Ishikawa (cell line): Measurements from ENCODE around the gene TMEM62.

Experiments used
- CEBPB ChIP-seq: IDR thresholded peaks from 2 replicates; pipeline ENCODE4 v1.6.1; 2012
- CREB1 ChIP-seq: IDR thresholded peaks from 2 replicates; pipeline ENCODE4 v1.6.1; 2012; ENCODE audit warnings: low read depth
- EGR1 ChIP-seq: IDR thresholded peaks from 2 replicates; pipeline ENCODE4 v1.6.1; 2012
- EP300 ChIP-seq: IDR thresholded peaks from 2 replicates; pipeline ENCODE4 v1.6.1; 2012; ENCODE audit warnings: borderline replicate concordance
- FOXM1 ChIP-seq: IDR thresholded peaks from 2 replicates; pipeline ENCODE4 v1.6.1; 2012; ENCODE audit warnings: low read depth, borderline replicate concordance
- MAX ChIP-seq: IDR thresholded peaks from 2 replicates; pipeline ENCODE4 v1.6.1; 2012
- NFIC ChIP-seq: IDR thresholded peaks from 2 replicates; pipeline ENCODE4 v1.6.1; 2012
- RAD21 ChIP-seq: IDR thresholded peaks from 2 replicates; pipeline ENCODE4 v1.6.1; 2012; ENCODE audit warnings: low read depth
- REST ChIP-seq: IDR thresholded peaks from 2 replicates; pipeline ENCODE4 v1.6.1; 2012; ENCODE audit warnings: low read depth, mild to moderate bottlenecking
- TAF1 ChIP-seq: IDR thresholded peaks from 2 replicates; pipeline ENCODE4 v1.6.1; 2012; ENCODE audit warnings: low read depth, mild to moderate bottlenecking
- TCF12 ChIP-seq: IDR thresholded peaks from 2 replicates; pipeline ENCODE4 v1.6.1; 2012; ENCODE audit warnings: low read depth
- TEAD4 ChIP-seq: IDR thresholded peaks from 2 replicates; pipeline ENCODE4 v1.6.1; 2012
- USF1 ChIP-seq: IDR thresholded peaks from 2 replicates; pipeline ENCODE4 v1.6.1; 2012
- YY1 ChIP-seq: IDR thresholded peaks from 2 replicates; pipeline ENCODE4 v1.6.1; 2012; ENCODE audit warnings: low read depth
- ZBTB7A ChIP-seq: IDR thresholded peaks from 2 replicates; pipeline ENCODE4 v1.6.1; 2012; ENCODE audit warnings: low read depth

TMEM62 gene

GRCh38 chr15:43196760-43197548, 63.6 kb downstream of the TMEM62 start:
- TF ChIP-seq NFIC (no peak), TCF12 (no peak), MAX (no peak), EP300 (no peak), TAF1 (no peak), FOXM1 (no peak), TEAD4 (no peak), CREB1 (no peak), ZBTB7A (no peak), RAD21 (no peak), REST (no peak), EGR1 (no peak), YY1 (no peak), CEBPB (no peak), USF1 (no peak)

- no peak for TF ChIP-seq NFIC
- TF ChIP-seq EGR1, result no peak
- TF ChIP-seq RAD21, result no peak
- no peak for TF ChIP-seq FOXM1
- no peak for TF ChIP-seq ZBTB7A
- TF ChIP-seq TCF12, result no peak
- no peak for TF ChIP-seq EP300
- no peak for TF ChIP-seq USF1
- no peak for TF ChIP-seq MAX
- TF ChIP-seq YY1, result no peak
- TF ChIP-seq REST, result no peak
- TF ChIP-seq TEAD4, result no peak
- TF ChIP-seq CEBPB, result no peak
- no peak for TF ChIP-seq CREB1
Observed at GRCh38 chr15:43198992-43199391, 65.6 kb downstream of the TMEM62 start.

- TF ChIP-seq REST, result no peak
- TF ChIP-seq FOXM1, result no peak
- no peak for TF ChIP-seq TAF1
- no peak for TF ChIP-seq TCF12
- TF ChIP-seq CREB1, result no peak
- no peak for TF ChIP-seq MAX
- TF ChIP-seq USF1, result no peak
- no peak for TF ChIP-seq CEBPB
- no peak for TF ChIP-seq ZBTB7A
- TF ChIP-seq NFIC, result no peak
- no peak for TF ChIP-seq RAD21
- no peak for TF ChIP-seq EGR1
- no peak for TF ChIP-seq YY1
- TF ChIP-seq EP300, result no peak
- no peak for TF ChIP-seq TEAD4
Observed at GRCh38 chr15:43199945-43200488, 66.6 kb downstream of the TMEM62 start.
